ENCODE results near the gene F11R. TPM values are rescaled to one million over a fixed set of nuclear protein-coding genes. Genes with fewer than 3 reads are reported as not detected.
"Not testable (repeated sequence)": the region's sequence is repeated elsewhere in the genome, so short reads cannot be mapped to it uniquely, and the experiment has no call there.

The F11R gene
- total and polyA plus RNA-seq, 2 donors (not counting 1 experiment from before 2014, with no cell fraction given) = 16.4 to 17.3 TPM

- Histone ChIP-seq H3K4me1 (ENCODE audit: control insufficient read depth in 2 of 2, insufficient read depth in 2 of 2, low read length in 2 of 2) (peaks cover 22 to 23% of the 10 kb centered on the region in 2 donors), H3K4me3 (ENCODE audit: control extremely low read depth in 1 of 5, extremely low read depth in 1 of 5, insufficient read depth in 1 of 5, low read depth in 2 of 5, low read length in 4 of 5) (peak overlapping the region; percentile 65 to 83 (median 81)), H3K9ac (ENCODE audit: low read length) (peak overlapping the region; percentile 80), H3K9me3 (ENCODE audit: control extremely low read depth in 1 of 3, control insufficient read depth in 2 of 3, insufficient read depth in 1 of 3, low read length in 2 of 3) (no peaks in the 10 kb centered on the region), H3K27me3 (replicated peaks in 1 of 4; ENCODE audit: control extremely low read depth in 1 of 4, control insufficient read depth in 3 of 4, insufficient read depth in 4 of 4, low read length in 3 of 4) (no peaks in the 10 kb centered on the region), H4K20me1 (ENCODE audit: control insufficient read depth, insufficient read depth, low read length, poor library complexity, severe bottlenecking) (no peaks in the 10 kb centered on the region), H3K4me2 (replicated peaks; ENCODE audit: low read depth, low read length, poor library complexity, severe bottlenecking) (peak overlapping the region; percentile 99), H3K79me2 (ENCODE audit: control insufficient read depth, insufficient read depth, low read length) (peaks cover 5% of the 10 kb centered on the region), H2AFZ (ENCODE audit: insufficient read depth, low read depth, low read length, poor library complexity, severe bottlenecking) (peak overlapping the region; percentile 72), H3K27ac (ENCODE audit: low read length in 2 of 2) (peak overlapping the region; percentile 52 to 85), H3K36me3 (replicated peaks in 1 of 2; ENCODE audit: control extremely low read depth in 1 of 2, control insufficient read depth in 1 of 2, extremely low read depth in 1 of 2, insufficient read depth in 2 of 2, low read length in 1 of 2) (no peaks in the 10 kb centered on the region)
- ChIA-PET CTCF (interaction anchor here (0.9 to 3.6 kb wide), 12 partner anchors 15 to 127 kb away, joined by 3 to 24 read pairs (median 5); partner anchors contain the start of genes ARHGAP30, ITLN2, KLHDC9 and USF1), POLR2A (interaction anchor here (0.5 to 1.9 kb wide), 5 partner anchors 18 to 51 kb away, joined by 3 to 20 read pairs (median 6); partner anchors contain the start of genes TSTD1 and USF1)
- peak overlapping the region; percentile 91 for H3K27ac Mint-ChIP-seq
- intact Hi-C loops (cut with micrococcal nuclease) = loop anchor here (2.0 to 5.0 kb wide), 2 partner anchors 19 to 77 kb away; partner anchors contain the start of genes KLHDC9 and TSTD1
- ATAC-seq (ENCODE audit: low read depth) (no peak), DNase-seq (no peak)
- WGBS (ENCODE audit: insufficient coverage) = 20% methylated on average over 10 of the region's 10 CpGs
- H3K4me3 Mint-ChIP-seq = peak overlapping the region; percentile 96
- peaks cover 26% of the 10 kb centered on the region for H3K4me1 Mint-ChIP-seq
- TF ChIP-seq EZH2 (IDR thresholded peaks at IDR 0.05; ENCODE audit: borderline replicate concordance, insufficient read depth, low read depth, low read length, poor library complexity, severe bottlenecking) (no peak), CTCF (IDR thresholded peaks at IDR 0.05) (no peak)
- H3K27me3 Mint-ChIP-seq = no peaks in the 10 kb centered on the region
- H3K9me3 Mint-ChIP-seq (ENCODE audit: insufficient read depth) = no peaks in the 10 kb centered on the region
Observed at GRCh38 chr1:161019751-161020495, 1.0 kb downstream of the F11R start.

- H3K9me3 Mint-ChIP-seq (ENCODE audit: insufficient read depth); H3K27ac Mint-ChIP-seq; H3K9ac ChIP-seq (ENCODE audit: low read length); H2AFZ ChIP-seq (ENCODE audit: insufficient read depth, low read depth, low read length, poor library complexity, severe bottlenecking); H3K27me3 Mint-ChIP-seq; H3K4me2 ChIP-seq (replicated peaks; ENCODE audit: low read depth, low read length, poor library complexity, severe bottlenecking); H4K20me1 ChIP-seq (ENCODE audit: control insufficient read depth, insufficient read depth, low read length, poor library complexity, severe bottlenecking); DNase-seq; H3K27me3 ChIP-seq (replicated peaks in 1 of 4; ENCODE audit: control extremely low read depth in 1 of 4, control insufficient read depth in 3 of 4, insufficient read depth in 4 of 4, low read length in 3 of 4); H3K9me3 ChIP-seq (ENCODE audit: control extremely low read depth in 1 of 3, control insufficient read depth in 2 of 3, insufficient read depth in 1 of 3, low read length in 2 of 3); ATAC-seq (ENCODE audit: low read depth); H3K27ac ChIP-seq (ENCODE audit: low read length in 2 of 2); intact Hi-C loops (cut with micrococcal nuclease); H3K36me3 ChIP-seq (replicated peaks in 1 of 2; ENCODE audit: control extremely low read depth in 1 of 2, control insufficient read depth in 1 of 2, extremely low read depth in 1 of 2, insufficient read depth in 2 of 2, low read length in 1 of 2); H3K79me2 ChIP-seq (ENCODE audit: control insufficient read depth, insufficient read depth, low read length): not testable (repeated sequence)
- POLR2A ChIA-PET = interaction anchor here (0.6 to 0.9 kb wide), 2 partner anchors 24 to 113 kb away, joined by 5 read pairs; partner anchors contain the start of gene DEDD
- Mint-ChIP-seq H3K4me1 (peaks cover 27% of the 10 kb centered on the region), H3K4me3 (peak overlapping the region; percentile 96)
- CTCF ChIA-PET = interaction anchor here (1.4 to 3.6 kb wide), 3 partner anchors 22 to 68 kb away, joined by 4 to 22 read pairs (median 5); partner anchors contain the start of gene USF1
- Histone ChIP-seq H3K4me3 (ENCODE audit: control extremely low read depth in 1 of 5, extremely low read depth in 1 of 5, insufficient read depth in 1 of 5, low read depth in 2 of 5, low read length in 4 of 5) (peak overlapping the region in 1 of 5 experiments; percentile 67), H3K4me1 (ENCODE audit: control insufficient read depth in 2 of 2, insufficient read depth in 2 of 2, low read length in 2 of 2) (peaks cover 23 to 25% of the 10 kb centered on the region in 2 donors)
- 65% methylated on average over 13 of the region's 15 CpGs for WGBS (ENCODE audit: insufficient coverage)
Observed at GRCh38 chr1:161019111-161019660, 1.8 kb downstream of the F11R start.
